Epithelial cell of umbilical artery (primary cell): Measurements from ENCODE around the gene TUBA3D. TPM values are rescaled to one million over a fixed set of nuclear protein-coding genes. Genes with fewer than 3 reads are reported as not detected.

Experiments used
- total RNA-seq: library from RNA; depleted of rRNA; stranded (reverse); fragments of >200 nt; gene quantifications from 2 replicates; pipeline ENCODE4 v1.2.3, GENCODE V29; 2014

TUBA3D gene
- total RNA-seq, result not detected in 2 replicates

DNA sequence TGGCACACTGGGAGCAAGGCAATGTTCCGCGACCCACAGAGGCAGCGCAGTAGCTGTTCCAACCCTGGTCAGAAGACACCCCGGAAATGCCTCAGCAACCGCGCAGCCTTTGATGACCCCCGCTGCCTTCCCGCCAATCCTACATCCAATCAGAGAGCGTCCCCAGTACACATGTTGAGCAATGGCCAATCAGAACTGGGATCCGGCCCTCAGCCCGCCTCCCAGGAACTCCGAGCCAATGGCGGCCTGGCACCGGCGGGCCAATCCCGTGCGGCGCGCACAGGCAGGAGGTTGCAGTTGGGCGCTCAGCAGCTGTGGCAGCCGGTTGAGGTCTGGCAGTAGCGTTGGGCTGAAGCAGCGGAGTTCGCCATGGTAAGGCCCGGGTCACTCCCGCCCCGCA lies at the start of gene TUBA3D:
TSS of gene TUBA3D (plus strand) at position 289 of the 400 bp plus-strand sequence. CDS start at position 370, 81 bp downstream.

DNA sequence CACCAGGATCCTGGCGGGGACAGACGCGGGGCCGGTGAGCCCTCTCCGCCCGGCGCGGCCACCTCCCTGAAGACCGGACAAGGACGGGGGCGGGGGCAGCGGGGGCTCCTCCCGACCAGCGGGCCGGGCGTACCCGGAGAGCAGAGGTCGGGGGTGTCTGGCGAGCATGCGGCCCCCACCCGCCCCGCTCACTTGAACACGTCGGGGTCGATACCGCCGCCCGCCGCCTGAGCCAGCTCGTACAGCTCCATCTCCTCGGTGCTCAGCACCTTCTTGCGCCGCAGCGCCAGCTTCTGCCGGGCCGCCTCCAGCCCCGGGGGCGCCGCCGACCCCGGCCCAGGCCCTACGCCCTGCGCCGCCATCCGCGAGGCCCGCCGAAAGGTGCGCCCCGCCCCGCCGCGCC lies 16.1 kb downstream of the TUBA3D start, which contains the start of gene MZT2A:
TSS of gene MZT2A (minus strand) at position 383 of the 403 bp plus-strand sequence. CDS start at position 362, 21 bp downstream.

DNA sequence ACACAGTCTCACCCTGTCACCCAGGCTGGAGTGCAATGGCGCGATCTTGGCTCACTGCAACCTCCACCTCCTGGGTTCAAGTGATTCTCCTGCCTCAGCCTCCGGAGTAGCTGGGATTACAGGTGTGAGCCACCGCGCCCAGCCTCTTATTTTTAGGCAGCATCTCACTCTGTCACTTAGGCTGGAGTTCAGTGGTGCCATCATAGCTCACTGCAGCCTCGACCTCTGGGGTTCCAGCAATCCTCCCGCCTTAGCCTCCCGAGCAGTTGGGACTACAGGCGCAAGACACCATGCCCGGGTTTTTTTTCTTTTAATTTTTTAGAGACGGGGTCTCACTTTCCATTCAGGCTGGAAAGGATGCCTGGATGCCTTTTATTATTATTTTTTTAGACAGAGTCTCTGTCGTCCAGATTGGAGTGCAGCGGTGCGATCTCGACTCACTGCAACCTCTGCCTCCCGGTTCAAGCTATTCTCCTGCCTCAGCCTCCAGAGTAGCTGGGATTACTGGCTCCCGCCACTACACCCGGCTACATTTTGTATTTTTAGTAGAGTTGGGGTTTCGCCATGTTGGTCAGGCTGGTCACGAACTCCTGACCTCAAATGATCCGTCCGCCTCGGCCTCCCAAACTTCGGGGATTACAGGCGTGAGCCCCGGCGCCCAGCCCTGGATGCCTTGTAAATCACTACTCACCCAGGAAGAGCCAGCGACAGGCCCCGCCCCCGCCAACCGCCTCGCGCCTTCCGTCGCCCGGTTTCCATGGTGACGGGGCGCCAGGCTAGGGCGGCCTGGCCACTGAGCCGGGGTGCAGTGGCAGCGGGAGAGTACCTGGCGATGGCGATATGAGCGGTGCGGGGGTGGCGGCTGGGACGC lies 51.4 kb downstream of the TUBA3D start, which contains the start of gene CCDC74A:
TSS of gene CCDC74A (plus strand) at position 758 of the 871 bp plus-strand sequence. CDS start at position 841, 83 bp downstream.

Other genes with a start within 250 kb of the TUBA3D start
- under 0.01 TPM in 1 of 2 replicates, not detected in the other for gene RAB6D, start 112.0 kb upstream of the TUBA3D start, total RNA-seq
- gene MZT2A, start 16.3 kb downstream of the TUBA3D start, total RNA-seq, result 75.5 and 110 TPM in 2 replicates
- gene CCDC74A, start 51.8 kb downstream of the TUBA3D start, total RNA-seq, result 2.7 and 4.9 TPM in 2 replicates